GM12875 (cell line): ENCODE results near the gene MS4A4A.

Experiments used
- H3K4me3 ChIP-seq: one replicate; pipeline ENCODE4 v1.5.1; 2011; ENCODE audit warnings: low read depth, low read length, control low read depth
- TF ChIP-seq, protein P1 (sequence below): IDR thresholded peaks from 2 replicates; pipeline ENCODE4 v1.5.1; 2011; ENCODE audit warnings: low read depth, mild to moderate bottlenecking, control low read depth, inconsistent platforms, low read length, moderate library complexity, borderline replicate concordance; ENCODE audit not compliant: insufficient read depth

The MS4A4A gene

DNA sequence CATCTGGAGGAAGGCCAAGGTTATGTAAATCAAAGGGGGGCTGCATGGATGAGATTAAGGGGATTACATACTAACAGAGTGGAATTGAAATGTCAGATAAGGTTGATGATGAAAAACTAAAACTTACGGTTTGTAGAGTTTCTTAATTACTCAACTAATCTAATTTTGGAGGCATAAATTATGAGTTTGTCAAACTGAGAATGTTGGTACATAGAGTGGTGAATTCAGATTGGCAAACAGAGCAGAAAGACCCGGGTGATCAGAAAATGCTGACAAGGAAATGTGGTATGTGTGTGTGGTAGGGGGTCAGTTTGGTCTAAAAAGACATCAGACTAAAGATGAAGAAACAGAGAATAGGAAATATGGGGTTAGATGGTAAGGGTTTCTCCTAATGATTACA, 57.6 kb downstream of the MS4A4A start:
- TF ChIP-seq, protein P1, sequence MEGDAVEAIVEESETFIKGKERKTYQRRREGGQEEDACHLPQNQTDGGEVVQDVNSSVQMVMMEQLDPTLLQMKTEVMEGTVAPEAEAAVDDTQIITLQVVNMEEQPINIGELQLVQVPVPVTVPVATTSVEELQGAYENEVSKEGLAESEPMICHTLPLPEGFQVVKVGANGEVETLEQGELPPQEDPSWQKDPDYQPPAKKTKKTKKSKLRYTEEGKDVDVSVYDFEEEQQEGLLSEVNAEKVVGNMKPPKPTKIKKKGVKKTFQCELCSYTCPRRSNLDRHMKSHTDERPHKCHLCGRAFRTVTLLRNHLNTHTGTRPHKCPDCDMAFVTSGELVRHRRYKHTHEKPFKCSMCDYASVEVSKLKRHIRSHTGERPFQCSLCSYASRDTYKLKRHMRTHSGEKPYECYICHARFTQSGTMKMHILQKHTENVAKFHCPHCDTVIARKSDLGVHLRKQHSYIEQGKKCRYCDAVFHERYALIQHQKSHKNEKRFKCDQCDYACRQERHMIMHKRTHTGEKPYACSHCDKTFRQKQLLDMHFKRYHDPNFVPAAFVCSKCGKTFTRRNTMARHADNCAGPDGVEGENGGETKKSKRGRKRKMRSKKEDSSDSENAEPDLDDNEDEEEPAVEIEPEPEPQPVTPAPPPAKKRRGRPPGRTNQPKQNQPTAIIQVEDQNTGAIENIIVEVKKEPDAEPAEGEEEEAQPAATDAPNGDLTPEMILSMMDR = no peak
- no peak overlapping the region for H3K4me3 ChIP-seq

DNA sequence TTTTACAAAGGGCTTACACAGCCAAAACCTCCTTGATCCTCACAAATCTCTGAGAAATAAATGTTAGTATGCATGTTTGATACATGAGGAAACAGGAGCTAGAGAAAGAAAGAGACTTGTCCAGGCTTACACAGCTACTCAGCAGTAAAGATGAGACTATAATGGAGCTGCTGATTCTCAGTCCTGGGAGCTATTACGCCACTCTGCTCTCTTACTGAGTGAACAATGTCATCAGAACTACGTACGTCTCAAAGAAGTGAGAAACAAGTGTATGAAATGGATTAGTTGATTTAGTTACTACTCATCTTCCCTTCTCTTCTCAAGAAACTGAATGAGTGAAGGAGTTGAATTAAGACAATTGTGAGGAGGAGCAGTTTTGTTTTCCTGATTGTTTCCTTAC, 58.9 kb downstream of the MS4A4A start:
- TF ChIP-seq, protein P1 = no peak
- H3K4me3 ChIP-seq = no peak overlapping the region

DNA sequence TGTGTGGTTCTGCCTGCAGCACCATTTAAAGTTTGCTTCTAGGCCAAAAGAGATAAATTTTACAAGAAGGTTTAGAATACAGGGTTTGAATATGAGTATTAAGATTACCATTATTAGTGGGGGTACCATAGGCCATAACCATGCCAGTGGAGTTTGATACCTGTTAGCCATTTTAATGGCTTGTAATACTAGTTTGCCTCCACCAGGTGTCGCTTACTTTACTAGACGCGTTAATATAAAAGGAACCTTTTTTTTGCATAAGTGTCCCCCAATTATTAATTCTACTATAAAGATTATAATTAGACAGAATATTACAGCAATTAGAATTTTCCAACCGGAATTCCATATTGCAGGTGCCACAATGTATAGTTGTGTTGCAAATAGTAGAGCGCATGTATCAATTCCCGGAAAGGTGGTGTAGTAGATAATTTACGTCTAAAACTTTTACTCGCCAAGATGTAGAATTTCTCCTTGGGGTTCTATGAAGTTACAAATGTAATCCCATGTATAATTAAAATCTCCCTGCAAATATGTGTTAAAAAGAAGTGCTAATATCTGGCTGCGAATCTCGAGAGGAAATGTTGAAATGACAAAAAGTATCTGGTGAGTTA, 62.7 kb downstream of the MS4A4A start:
- H3K4me3 ChIP-seq = no peak overlapping the region
- TF ChIP-seq, protein P1 = peak; percentile 54; the same call in 1 of the 2 replicates

GRCh38 chr11:60344146-60344545, 63.7 kb downstream of the MS4A4A start:
- H3K4me3 ChIP-seq = no peak overlapping the region
- TF ChIP-seq, protein P1 = no peak

DNA sequence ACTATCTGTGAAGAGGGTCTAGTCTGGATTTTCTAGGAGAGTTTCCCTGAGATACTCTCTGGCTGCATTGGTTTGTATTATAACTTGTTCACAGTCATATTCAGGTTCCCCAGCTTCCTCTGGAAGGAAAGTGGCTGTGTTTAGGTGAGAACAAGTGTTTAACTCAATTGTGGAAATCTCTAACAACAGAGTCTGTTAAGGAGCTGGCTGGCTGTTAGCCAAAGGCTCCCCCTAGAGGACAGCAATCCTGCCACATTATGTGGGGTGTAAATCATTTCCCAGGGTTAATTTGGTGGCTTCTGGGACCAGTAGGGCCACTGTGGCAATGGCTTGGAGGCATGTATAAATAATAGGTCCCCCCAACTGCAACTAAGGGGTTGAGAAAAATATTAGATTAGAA, 65.0 kb downstream of the MS4A4A start:
- TF ChIP-seq, protein P1 = peak; percentile 69
- no peak overlapping the region for H3K4me3 ChIP-seq

DNA sequence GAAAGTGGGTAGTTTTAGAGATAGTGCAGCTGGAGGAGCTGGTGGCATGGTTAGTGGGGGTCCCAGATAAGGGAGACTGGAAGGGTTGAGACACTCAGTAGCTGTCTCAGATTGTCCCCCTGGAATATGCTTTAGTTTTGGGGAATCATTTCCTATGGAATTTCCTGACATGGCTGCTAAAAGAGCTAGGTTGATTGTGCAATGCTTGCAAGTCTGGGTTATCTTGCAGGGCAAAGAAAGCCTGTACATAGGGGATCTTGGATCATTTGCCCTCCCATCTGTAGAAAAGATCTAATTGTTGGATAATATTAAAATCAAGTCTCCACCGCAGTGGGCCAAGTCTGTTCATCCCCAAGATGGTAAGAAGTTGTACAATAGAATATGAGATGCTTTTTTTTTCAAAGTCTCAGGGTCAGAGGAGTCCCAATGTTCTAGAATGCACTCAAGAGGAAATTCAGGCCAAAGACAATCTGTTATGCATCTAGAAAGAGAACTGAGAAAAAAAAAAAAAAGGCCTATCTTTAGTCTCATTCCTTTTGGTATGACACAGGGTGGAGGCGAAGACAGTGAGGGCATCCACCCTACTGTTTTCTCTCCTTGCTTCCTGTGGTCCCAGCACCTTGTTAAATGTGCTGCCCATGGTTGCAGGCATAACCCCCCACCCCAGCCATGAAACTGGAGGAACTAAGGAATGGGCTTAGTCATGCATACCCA, 66.8 kb downstream of the MS4A4A start:
- TF ChIP-seq, protein P1 = no peak
- H3K4me3 ChIP-seq = no peak overlapping the region

- H3K4me3 ChIP-seq = no peak overlapping the region
- TF ChIP-seq, protein P1 = peak; percentile 50; the same call in 1 of the 2 replicates
Measured at GRCh38 chr11:60348116-60348515, 67.7 kb downstream of the MS4A4A start.
